A204.1 (cell line): Measurements from ENCODE around the gene PSMD8.
"Not testable (repeated sequence)": the region's sequence is repeated elsewhere in the genome, so short reads cannot be mapped to it uniquely, and the experiment has no call there.

ENCODE experiments used
- FAIRE-seq: peaks from 2 replicates; lab custom pipeline; 2012; peaks lifted over from hg19 to GRCh38; lab: Jason Lieb, UNC

PSMD8 gene

GRCh38 chr19:38387550-38388348, 13.4 kb downstream of the PSMD8 start, which contains the start of gene GGN:
Gene GGN (minus strand): TSS chr19:38388034. CDS start chr19:38387261, 773 bp downstream.
- FAIRE-seq: no peak

GRCh38 chr19:38388349-38389100, 14.2 kb downstream of the PSMD8 start, which contains the start of gene SPRED3:
Gene SPRED3 (plus strand): TSS chr19:38388697. CDS start chr19:38390303, 1,606 bp downstream.
- no peak for FAIRE-seq

GRCh38 chr19:38389101-38389925, 14.9 kb downstream of the PSMD8 start:
- no peak for FAIRE-seq

- no peak for FAIRE-seq
These were observed 15.9 kb downstream of the PSMD8 start for GRCh38 chr19:38389957-38390924.

GRCh38 chr19:38391911-38392464, 17.6 kb downstream of the PSMD8 start:
- no peak for FAIRE-seq

GRCh38 chr19:38392707-38393308, 18.4 kb downstream of the PSMD8 start:
- FAIRE-seq: no peak

GRCh38 chr19:38394488-38394887, 20.1 kb downstream of the PSMD8 start:
- FAIRE-seq: no peak

- FAIRE-seq: no peak
These were observed 21.2 kb downstream of the PSMD8 start for GRCh38 chr19:38395381-38396114.

- FAIRE-seq: no peak
These were observed 24.7 kb downstream of the PSMD8 start for GRCh38 chr19:38399081-38399480.

GRCh38 chr19:38399537-38399936, 25.2 kb downstream of the PSMD8 start:
- no peak for FAIRE-seq

- FAIRE-seq: no peak
These were observed 26.0 kb downstream of the PSMD8 start for GRCh38 chr19:38400361-38400760.

- no peak for FAIRE-seq
These were observed 26.8 kb downstream of the PSMD8 start for GRCh38 chr19:38401148-38401547.

GRCh38 chr19:38402623-38402966, 28.2 kb downstream of the PSMD8 start:
- no peak for FAIRE-seq

- no peak for FAIRE-seq
These were observed 28.8 kb downstream of the PSMD8 start, which contains the start of gene FAM98C for GRCh38 chr19:38402967-38403674. Gene FAM98C (plus strand): TSS chr19:38403093. CDS start chr19:38403154, 61 bp downstream.

- no peak for FAIRE-seq
These were observed 30.5 kb downstream of the PSMD8 start for GRCh38 chr19:38404858-38405257.

GRCh38 chr19:38405276-38405675, 30.9 kb downstream of the PSMD8 start:
- no peak for FAIRE-seq

- no peak for FAIRE-seq
These were observed 35.3 kb downstream of the PSMD8 start for GRCh38 chr19:38409631-38410133.

- not testable (repeated sequence) for FAIRE-seq
These were observed 36.0 kb downstream of the PSMD8 start for GRCh38 chr19:38410407-38410806.
